GM21737 (cell line): ENCODE data around the gene ANKLE1.
A peak's percentile ranks its signal among the peaks of the same experiment; 100 is the strongest.

ENCODE experiments used
- ATAC-seq: cut with Tn5 transposase; IDR thresholded peaks from one replicate; pipeline ENCODE4 v1.9.1; 2021; ENCODE audit warnings: mild to moderate bottlenecking, moderate library complexity; ENCODE audit not compliant: unreplicated experiment

ANKLE1 gene

DNA sequence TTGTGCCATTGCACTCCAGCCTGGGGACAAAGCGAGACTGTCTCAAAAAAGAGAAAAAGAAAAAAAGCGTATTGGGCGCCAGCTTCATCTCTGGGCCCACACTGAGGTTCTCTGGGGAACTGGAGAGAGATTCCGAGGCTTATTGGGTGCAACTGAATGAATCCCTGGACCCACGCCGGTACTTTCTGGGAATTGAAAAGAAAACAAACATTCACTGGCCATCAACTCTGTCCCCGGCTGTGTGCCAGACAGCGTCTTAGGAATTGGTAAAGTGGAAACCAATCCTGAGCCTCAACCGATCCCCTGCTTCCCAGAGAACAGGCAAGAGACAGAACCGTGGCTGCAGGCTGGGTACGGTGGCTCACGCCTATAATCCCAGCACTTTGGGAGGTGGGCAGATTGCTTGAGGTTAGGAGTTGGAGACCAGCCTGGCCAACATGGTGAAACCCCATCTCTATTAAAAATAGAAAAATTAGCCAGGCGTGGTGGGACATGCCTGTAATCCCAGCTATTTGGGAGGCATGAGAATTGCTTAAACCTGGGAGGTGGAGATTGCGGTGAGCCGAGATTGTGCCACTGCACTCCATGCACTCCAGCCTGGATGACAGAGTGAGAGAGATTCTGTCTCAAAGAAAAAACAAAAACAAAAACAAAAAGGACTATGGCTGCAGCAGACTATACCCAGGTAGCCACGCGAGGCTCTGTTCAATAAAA is 44.3 kb downstream of the ANKLE1 start:
- ATAC-seq: no peak

DNA sequence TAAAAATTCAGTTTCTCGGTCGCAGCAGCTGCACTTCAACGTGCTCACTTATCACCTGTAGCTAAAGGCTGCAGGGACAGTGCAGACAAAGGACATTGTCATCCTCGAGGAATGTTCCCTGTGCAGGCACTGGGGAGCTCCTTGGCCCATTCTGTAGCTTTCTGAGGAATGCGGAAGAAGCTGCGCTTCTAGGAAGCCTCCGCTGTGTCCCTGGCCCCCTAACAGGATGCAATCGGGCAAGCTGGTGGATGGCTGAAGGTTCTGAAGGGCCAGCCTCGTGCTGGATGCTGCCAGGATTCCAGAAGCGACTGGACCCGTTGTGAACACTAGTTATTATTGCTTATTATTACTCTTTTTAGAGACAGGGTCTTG is 44.9 kb downstream of the ANKLE1 start:
- ATAC-seq: no peak

DNA sequence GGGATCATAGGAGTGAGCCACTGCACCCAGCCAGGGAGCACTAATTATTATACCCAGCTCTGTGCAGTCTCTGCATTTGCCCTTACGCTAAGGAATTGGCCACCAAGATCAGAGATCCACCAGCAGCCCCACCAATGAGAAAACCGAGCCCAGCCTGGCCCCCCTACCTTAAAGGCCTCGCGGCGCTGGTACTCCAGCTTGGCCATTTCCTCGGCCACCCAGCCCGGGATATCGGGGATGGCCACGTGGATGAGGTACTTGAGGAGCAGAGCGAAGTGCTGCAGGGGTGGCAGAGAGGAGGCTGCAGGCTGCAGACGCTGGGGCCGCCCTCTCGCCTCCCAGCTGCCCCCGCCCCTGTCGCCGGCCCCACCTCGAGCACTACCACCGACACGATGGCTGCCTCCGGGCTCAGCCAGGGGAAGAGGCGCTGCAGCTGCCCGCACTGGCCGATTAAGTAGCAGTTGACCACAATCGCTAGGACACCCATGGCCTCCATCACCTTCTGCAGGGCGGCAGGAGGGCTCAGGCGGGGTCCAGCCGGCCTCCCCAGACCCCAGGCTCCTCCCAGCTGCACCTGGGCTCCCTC is 45.5 kb downstream of the ANKLE1 start:
- ATAC-seq: no peak

DNA sequence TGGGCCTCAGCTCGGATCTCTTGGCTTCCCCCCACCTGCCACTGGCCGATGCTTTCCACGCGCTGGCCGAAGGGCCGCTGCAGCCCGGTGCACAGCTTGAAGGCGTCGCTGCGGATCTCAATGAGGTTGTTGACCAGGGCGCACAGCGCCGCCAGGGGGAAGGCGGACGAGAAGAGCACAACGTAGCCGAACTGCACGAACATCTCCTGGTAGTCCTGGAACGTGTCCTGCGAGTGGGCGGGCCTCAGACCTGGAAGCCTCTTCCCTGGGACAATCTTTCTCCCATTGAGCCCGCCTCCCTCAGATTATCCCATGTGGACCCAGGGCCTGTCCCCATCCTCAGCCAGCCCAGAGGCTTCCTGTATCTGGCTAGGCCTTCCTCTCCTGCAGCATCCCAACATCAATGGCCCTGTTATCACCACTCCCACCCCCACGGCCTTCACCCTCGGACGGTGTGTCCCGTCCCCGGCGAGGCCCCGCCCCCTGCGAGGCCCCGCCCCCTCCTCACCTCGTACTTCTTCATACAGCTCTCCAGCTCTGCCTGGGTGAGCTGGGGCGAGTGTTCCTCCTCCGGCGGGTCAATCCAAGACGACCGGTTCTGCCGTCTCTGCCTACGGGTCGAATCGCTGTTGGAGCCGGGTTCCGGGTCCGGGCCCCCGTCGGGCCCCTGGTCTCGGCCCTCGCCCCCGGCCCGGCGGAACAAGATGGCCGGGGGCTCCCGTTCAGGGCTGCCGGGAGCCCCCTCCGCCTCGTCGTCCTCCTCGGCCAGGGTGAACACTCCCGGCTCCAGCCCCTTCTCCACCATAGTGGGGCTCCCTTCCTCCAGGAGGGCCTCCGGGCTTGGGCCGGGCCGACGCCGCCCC is 46.2 kb downstream of the ANKLE1 start:
- no peak for ATAC-seq

DNA sequence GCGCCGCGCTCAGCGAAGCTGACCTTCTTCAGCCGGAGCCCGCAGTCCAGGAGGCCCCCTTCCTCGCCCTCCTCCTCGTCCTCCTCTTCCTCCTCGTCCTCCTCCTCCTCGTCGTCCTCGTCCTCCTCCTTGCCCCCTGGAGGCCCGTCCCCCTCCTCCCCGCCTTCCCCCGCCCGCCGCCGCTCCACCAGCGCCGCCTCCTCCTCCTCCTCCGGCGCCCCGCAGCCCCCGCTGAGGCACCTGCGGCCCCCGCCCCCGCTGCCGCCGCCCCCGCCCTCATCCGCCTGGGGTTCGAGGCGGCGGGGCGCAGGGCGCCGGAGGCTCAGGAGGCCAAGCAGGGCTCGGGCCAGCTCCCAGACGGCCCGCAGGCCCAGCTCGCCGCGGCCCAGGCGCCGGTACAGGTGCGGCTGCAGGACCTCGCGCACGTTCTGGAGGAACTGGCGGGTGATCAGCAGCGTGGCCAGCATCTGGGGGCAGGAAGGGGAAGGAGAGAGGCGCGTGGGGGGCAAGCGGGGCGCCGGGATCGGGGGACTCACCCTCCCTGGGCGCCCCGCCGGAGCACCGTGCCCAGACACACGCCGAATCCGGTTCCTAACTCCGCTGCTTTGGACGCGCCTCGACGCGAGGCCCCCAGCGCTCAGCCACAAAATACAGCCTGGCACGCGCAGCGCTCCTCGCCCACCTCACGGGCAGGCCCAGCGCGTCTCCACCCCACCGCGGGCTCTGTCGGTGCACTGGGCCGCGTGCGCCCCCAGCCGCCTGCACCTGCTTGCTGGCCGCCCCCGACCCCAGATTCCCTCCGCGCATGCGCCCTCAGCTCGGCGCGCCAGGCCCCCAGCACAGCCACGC is 47.0 kb downstream of the ANKLE1 start:
- ATAC-seq: no peak

DNA sequence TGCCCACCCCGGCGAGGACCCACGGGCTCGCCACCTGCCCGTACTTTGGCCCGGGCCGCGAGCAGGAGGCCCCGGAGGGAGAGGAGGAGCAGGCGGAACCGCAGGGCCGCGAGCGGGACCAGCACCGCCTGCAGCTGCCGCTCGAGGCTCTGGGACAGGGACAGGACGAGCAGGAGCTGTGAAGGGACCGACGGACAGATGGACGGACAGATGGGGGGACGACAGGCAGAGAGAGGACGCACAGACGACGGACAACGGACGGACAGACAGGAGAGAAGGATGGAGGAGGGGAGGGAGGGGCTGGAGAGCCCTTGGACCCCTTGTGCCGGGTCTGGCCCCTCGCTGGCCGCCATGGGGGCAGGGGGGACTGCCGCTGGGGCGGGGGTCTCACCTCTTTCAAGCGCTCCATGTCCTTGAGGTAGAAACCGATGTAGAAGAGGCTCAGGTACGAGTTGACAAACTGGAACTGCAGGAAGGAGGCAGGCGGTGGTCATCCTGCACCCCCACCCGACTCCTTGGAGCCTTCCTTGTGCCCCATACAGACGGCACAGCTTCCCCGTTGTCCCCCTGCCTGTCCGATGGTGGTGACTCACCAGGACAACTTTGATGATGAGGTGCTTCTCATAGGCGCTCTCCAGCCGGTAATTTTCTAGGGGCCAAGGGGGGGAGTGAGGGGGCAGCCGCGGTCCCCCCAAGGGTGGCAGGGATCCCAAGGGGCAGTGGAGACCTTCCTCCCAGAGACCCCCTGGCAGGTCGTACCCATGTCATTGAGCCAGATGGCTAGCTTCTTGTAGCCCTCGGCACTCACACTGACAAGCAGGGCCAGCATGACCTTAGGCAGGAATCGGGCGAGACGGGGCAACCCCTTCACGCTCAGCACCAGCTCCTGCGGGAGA is 47.9 kb downstream of the ANKLE1 start:
- no peak for ATAC-seq

DNA sequence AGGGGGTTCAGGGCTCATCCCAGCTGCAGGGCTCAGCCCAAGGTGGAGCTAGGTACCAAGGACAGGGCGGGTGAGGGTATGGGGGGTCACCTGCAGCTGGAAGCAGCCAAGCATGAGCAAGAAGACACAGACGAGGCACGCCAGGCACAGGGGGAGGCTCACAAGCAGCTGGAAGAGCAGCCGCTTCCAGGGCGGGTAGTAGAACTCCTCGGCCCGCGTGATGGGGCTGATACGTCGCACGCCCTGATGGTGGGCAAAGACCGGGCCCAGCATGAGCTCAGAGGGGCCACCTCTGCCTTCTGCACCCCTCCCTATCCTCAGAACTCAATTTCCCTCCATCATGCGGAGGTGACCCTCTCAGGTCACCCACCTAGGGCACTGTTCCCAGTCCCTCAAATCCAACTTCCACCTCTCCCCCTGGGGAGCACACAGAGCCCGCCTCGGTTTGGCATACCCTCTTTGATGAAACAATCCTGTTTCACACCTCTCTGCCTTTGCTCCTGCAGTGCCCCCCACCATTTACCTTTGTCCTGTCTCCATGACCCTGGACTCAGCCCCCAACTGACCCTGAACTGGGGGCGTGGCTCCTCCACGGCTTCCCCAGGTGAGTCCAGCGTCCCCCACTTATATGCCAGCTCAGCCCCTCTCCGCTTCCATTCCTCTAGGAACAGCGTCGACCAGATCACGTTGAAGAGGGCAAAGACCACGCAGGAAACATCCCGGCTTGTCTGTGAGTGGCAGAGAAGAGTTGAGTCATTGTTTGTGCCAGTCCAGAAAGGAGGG is 48.8 kb downstream of the ANKLE1 start:
- no peak for ATAC-seq

DNA sequence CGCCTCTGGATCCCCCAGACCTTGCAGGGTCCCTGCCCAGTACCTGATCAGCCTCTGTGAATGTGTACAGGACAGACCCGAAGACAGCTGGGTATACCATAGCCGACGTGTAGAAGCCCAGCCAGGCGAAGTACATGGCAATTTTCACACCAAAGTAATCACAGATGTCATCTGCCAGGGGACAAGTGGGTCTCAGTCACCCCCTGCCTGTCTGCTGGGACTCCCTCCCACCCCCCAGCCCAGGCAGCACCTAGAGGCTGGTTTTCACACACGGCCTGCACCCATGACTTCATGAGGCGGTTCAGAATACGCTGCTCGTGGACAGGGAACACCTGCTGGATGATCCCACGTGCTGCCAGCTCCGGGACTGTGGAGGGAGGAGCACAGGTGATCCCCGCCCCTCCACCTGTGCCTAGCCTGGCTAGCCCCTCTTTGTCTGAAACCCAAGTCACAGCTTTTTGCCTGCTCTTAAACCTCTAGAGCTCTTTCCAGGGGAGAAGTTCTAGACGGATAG is 49.4 kb downstream of the ANKLE1 start:
- no peak for ATAC-seq

DNA sequence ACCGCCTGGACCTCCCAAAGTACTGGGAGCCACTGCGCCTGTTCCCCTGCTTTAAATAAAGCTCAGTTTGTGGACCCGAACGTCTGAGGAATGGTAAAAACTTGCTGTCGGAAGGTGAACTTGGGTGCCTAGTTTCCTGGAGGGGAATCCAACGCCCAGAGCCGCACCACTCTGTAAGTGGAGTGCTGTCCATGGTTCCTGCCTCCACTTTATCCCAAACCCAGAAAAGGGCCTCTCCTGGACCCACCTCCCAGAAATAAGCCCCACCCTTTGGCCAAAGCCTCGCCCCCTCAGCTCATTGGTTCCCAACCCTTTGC is 50.6 kb downstream of the ANKLE1 start:
- no peak for ATAC-seq

DNA sequence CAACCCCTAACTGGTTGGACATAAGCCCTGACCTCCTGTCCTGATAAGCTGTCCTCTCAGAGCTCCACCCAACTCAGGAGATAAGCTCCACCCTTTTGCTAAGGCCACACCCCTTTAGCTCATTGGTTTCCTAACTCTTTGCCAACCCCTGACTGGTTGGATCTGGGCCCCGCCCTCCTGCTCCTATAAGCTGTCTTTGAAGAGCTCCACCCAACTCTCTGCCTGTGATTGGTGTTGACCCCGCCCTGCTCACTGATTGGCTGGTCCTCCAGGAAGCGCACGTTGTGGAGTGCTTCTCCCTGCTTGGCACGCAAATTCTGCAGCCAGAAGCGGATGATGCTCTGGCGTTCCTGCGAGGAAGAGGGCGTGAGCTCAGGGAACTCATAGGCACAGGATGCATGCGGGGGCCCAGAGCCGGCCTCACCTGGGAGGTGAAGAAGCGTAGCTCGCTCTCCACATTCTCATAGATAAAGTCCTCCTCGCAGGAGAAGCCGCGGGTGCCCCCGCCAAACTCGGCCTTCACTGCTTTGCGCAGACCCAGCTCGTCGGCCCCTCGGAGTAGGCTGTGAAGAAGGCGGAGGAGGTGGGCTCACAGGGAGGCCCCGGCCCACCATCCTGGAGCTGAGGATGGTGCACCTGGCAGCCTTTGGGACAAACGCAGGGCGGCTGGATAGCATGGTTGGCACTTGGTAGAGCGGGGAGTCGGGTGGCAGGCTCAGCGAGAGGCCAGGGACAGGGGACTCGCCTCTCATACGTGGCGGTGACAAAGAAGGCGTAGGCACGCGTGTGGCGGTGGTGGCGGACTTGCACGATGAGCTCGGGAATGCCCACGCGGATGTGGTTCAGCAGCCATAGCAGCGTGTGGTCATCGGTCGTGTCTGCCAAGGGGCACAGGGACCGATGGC is 51.2 kb downstream of the ANKLE1 start:
- no peak for ATAC-seq

DNA sequence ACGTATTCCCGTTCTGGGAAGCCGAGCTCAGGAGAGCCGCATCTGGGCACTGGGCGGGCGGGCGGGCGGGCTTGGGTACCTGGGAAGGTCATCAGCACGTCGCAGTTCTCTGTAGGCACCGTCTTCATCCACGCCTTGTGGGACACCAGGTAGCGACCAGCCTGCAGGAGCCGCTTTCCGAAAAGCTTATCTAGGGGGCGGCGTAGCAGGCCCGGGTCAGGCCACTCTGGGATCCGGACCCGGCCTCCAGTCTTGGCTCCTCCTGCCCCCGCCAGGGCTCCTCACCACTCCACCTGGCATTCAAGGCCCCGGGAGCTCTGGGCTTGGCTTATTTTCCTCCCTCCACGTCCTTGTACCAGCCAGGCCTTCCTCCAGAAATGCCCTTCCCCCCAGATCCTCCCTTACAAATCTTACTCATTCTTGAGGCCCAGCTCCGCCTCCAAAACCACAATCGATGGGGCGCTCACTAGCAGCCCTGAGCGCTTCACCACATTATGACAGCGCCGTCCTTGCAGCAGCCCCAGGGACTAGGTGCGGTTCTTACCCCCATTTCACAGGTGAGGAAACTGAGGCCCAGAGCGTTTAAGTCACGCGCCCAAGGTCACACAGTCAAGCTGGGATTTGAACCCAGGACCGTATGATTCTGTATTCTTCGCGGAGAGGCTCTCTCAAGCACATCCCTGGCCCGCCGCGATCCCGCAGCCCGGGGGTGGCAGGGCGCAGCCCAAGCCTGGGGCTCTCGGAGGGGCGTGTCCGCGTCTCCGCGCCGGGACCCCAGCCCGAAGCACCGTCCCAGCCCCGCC is 52.1 kb downstream of the ANKLE1 start:
- ATAC-seq: no peak

DNA sequence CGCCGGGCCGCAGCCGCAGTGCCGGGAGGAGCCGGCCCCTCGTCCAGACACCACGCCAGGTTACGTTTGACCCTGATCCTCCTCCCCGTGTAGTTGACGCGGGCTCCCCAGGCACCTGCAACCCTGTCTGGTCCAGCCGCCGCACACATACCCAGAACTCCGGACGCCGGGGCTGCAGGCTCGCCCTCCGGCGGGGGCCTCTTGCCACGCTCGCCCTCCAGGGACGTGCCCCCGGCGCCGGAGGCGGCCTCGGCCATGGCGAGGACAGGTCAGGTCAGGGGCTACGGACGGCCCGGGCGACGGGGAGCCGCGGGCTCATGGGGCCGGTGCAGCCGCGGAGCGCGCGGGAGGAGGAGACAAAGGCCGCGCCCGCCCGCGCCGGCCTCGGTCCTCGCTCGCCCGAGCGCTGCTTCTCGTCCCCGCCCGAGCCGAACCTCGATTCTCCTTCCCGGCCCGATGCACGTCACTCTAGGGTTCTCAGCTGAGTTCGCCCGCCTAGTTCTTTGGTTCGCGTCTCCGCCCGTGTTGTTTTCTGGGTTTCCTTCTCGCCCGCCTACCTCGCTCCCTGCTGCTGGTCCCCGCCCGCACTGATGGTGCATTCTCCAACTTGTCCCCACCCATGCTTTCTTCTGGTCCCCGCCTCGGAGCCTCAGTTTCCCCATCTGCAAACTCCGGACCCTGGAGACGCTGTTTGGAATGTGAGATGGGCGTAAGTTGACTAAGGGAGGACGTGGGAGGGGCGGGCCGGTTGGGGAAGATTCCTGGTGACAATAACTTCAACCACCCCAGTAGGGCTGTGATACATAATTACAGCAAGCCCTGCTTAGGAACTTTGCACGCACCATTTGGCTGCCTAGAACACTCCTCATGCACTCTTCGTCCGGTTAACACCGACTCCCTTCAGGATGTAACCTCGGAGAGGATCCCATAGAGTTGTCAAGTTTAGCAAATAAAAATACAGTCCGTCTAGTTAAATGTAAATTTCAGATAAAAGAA is 53.0 kb downstream of the ANKLE1 start, which contains the start of gene ANO8:
TSS of gene ANO8 (minus strand) at position 442 of the 996 bp plus-strand sequence. CDS start at position 257, 185 bp downstream.
- peak; percentile 43 for ATAC-seq

DNA sequence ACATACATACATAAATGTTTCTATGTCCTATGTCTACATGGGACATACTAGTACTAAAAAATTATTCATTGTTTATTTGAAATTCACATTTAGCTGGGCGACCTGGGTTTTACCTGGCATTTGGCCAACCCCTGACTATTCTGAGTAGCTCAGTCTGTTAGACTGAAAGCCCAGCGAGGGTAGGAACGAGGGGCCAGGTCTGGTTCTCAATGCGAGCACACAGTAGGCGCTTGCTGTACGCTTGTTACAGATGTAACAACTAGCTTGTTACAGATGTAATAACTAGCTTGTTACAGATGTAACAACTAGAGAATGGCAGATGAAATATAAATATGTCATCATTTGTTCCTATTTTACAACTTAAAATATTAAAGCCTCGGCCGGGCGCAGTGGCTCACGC is 53.9 kb downstream of the ANKLE1 start:
- no peak for ATAC-seq
